Activated CD8-positive, alpha-beta memory T cell treated with anti-CD3 and anti-CD28 coated beads, Interleukin-2, amount 50 U/mL, for 24 hours (primary cell): ENCODE data around the gene LRRC7.
"Not testable (repeated sequence)": the region's sequence is repeated elsewhere in the genome, so short reads cannot be mapped to it uniquely, and the experiment has no call there.

Experiments used
- DNase-seq: peaks from one replicate; pipeline ENCODE4 v3.0.0-alpha.2; 2020; ENCODE audit errors: extremely low read depth

Gene LRRC7

GRCh38 chr1:69697340-69697739, 129.6 kb downstream of the LRRC7 start:
- no peak for DNase-seq

- no peak for DNase-seq
Measured at GRCh38 chr1:69700770-69701169, 133.0 kb downstream of the LRRC7 start.

GRCh38 chr1:69702085-69702484, 134.4 kb downstream of the LRRC7 start:
- no peak for DNase-seq

GRCh38 chr1:69706473-69706872, 138.8 kb downstream of the LRRC7 start:
- no peak for DNase-seq

GRCh38 chr1:69707103-69707502, 139.4 kb downstream of the LRRC7 start:
- DNase-seq, result no peak

DNA sequence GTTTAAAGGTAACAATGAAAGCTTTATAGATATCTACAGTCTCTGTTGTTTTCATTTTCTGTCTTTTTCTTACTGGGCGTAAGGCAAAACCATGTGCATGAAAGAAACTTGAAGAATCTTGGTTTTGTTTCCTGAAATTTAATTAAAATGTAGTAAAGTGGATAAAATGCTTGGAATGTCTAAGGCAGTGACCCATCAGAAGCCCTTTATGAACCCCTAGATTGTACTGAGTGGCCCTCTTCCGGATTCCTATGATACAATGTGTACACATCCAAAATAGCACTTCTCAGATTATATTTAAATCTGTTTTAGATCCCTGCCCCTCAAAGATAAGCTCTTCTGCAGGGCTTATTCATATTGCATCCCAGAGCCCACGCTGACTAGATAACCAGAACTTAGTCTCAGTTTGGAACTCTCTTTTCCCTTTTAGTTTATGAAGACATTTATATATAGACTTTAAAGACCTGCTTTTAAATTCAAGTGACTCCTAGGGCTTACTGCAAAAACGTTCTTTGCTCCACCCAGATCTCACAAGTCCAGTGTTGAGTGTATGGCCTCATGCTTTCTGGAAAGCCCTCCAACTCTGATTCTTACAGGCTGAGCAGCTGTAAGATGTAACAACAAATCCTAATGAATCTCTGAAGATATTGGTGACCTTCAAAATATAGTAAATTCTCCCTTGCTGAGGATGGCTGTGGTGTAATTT, 142.9 kb downstream of the LRRC7 start:
- DNase-seq, result no peak

DNA sequence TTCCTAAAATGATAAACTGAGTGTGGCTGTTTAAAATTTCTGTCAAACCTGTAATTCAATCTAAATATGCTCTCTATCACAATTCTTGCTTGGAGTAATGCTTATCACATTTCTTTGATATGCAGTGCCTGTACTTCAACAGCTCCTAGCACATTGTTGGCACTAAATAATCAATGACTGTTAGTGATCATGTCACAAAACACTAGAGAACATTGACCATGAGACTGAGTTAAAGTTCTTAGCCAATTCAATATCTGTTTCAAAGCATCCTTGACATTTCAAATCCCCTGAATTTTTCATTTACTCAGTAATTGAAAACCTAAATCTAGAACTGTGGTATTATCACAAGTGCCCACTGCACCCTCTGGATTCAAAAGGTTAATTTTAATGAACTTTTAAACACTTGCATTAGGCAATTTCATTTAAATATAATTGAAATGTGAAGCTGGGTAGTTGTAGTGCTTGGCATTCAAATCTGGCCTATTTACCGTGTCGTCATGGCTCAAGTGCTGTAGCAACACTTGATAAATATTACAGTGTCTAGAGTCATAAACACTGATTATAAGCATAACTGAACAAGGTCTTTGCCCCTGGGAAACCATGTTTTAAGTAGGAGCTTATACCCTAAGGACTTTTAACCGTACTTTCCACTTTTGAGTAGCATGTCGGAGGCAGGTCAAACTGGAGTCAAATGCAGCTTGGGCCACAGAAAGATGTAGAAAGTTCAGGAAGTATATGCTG, 143.6 kb downstream of the LRRC7 start:
- DNase-seq, result no peak

GRCh38 chr1:69717834-69718233, 150.1 kb downstream of the LRRC7 start:
- DNase-seq, result not testable (repeated sequence)

DNA sequence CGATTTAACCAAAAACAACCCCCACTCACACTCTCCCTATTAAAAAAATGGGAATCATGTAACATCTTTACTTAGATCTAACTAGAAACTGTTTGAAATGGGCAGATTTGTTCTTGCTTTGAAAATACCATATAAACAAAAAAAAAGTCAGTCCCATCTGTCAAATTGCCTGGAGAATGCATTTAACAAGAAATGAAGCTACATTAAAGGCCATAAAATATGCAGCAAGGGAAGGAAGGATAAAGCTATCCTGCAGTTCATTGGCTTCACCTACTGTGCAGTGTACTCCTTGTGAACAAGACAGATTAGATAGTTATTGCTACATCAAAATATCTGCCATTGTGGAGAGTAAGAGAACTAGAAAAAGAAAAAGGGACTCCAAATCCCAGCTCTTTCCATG, 160.5 kb downstream of the LRRC7 start:
- DNase-seq, result no peak

DNA sequence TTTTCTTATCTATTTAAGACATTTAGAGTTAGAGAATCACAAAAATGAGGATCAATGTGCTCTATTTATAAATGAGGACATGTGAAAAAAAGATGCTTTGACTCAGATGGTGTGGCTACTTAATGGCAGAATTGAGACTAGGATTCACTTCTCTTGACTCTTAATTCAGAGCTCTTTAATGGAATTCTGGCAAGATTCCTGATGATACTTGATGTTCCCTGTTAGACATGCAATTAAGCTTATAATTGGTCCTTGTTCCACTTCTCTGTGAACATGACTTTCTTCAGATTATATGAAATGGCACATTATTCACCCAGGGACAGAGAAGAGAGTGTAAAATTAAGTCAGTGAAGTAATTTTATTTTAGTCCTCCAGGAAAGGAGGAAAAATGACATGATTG, 165.3 kb downstream of the LRRC7 start:
- DNase-seq, result no peak

GRCh38 chr1:69737527-69738185, 169.9 kb downstream of the LRRC7 start:
- DNase-seq, result no peak

GRCh38 chr1:69738458-69739250, 170.9 kb downstream of the LRRC7 start:
- no peak for DNase-seq

DNA sequence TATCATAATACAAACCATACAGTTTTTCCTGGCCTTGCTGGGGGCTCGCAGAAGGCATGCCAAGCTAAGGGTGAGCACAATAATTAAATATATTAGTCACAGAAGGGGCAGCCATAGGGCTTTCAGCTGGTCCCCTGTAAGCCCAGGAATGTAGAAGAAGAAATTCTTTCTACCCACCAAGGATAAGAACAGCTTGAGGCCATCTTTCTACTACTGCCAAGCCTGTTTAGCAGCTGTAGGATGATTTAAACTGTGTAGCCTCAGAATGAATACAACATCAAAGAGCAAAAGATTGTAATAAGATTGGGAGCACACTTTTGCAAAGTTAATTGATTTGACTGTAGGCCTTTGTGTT, 171.5 kb downstream of the LRRC7 start:
- DNase-seq, result no peak

DNA sequence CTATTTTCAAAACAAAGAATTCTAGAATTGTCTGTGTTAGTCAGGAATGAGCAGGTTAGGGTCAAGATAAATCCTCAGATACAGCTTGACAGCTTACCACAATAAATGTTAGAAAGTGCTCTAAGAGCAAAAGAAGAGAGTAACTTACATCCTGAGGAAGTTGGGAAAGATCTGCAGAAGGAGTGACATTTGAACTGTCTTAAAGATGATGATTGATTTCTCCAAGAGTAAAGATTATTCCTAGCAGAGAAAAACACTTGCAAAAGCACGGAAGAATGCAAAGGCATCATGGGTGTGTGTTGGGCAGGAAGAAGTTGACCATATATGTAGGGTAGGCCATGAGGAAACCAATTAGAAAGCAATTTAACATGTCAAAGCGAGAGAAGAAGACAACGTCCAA, 175.4 kb downstream of the LRRC7 start:
- no peak for DNase-seq

DNA sequence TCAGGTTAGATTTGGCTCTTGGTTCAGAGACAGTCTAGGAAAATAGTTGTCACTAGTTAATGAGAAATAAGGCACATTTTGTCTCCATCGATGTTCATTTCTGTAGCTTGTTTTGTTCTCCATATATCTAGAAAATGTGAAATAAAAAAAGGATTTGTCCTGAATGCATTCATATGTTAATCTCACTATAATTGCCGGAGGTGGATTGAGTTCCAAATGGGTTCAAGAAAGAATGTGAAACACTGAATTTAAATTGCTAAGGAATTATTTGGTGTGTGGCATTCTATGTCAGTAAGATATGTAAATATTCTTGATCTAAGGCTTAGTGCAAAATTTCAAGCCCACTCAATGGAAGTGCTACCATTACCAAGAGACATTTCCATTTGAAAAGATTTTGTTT, 176.7 kb downstream of the LRRC7 start:
- DNase-seq, result no peak

DNA sequence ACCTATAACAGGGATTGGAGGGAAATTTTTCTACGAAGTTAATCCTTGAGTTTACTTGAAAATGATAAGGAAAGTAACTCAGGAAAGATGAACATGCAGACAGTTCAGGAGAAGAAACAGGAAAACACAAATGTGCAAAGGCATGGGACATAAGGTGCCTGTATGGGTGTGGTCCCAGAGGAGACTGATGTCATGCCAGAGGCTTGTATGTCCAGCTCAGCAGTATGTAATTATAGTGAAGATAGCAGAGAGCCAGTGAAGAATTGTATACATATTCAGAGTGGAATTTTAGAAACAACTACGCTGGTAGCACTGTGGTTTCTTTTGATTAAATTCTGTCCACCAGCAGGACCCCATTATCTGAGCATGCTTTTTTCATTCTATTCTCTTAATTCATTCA, 179.5 kb downstream of the LRRC7 start:
- DNase-seq, result no peak

DNA sequence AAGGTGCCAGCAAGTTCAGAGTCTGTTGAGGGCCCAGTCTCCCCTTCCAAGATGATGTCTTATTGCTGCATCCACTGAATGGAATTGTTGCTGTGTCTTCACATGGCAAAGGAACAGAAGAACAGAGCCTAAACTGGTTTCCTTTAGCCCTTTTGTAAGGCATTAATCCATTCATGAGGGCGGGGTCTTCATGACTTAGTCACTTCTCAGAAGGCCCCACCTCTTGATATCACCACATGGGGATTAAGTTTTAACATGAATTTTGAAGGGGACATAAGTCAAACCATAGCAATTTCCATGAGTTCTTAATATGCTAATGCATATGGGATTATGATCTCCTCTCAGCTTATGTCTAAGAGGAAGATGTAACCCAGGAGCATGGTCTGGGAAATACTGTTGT, 182.9 kb downstream of the LRRC7 start:
- DNase-seq, result no peak

GRCh38 chr1:69752831-69753230, 185.1 kb downstream of the LRRC7 start:
- DNase-seq, result no peak

- no peak for DNase-seq
Measured at GRCh38 chr1:69754521-69754920, 186.8 kb downstream of the LRRC7 start.

GRCh38 chr1:69755647-69756046, 187.9 kb downstream of the LRRC7 start:
- DNase-seq, result no peak

GRCh38 chr1:69765951-69766350, 198.2 kb downstream of the LRRC7 start:
- no peak for DNase-seq

GRCh38 chr1:69766431-69767180, 198.9 kb downstream of the LRRC7 start:
- DNase-seq, result no peak
